Measurements from ENCODE around the gene MEA1.

GRCh38 chr6:43062818-43063217 is 49.1 kb upstream of the MEA1 start:
- TF ChIP-seq CTCF (conservative IDR thresholded peaks at IDR 0.05; ENCODE audit: low read length) (no peak), EZH2phosphoT487 (IDR thresholded peaks at IDR 0.05; ENCODE audit: borderline replicate concordance, low read depth, low read length) (no peak)

Measured in OCI-LY7 (cell line).